ENCODE data around the gene PRRT1.

DNA sequence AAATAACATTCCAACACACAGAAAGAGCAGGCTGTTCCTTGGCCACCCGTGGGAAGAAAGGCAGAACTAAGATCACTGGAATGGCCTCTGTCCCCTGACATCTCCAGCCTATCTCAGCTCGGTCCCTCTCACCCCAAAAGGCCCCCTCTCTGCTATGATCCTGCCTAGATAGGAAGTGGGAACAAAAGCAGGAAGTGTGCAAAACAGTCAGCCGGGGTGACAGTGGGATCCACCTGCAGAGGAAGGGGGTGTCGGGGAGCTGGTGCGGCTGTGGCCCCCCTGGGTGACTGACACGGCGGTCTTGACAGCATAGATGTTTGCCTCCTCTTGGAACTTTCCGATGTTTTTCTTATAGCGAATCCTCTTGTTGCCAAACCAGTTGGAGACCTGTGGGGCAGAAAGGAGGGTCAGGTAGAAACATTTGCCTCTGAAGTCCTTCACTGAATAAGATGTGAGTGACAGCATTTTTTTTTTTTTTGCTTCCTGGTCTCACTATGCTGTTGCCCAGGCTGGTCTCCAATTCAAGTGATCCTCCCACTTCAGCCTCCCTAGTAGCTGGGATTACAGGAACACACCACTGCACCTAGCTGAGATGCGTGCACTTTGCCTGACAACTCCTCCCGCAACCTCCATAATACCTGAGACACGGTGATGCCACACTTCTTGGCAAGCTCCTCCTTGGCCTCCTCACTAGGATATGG lies 35.4 kb upstream of the PRRT1 start:
- no peak for TF ChIP-seq POLR2A (IDR thresholded peaks at IDR 0.05; ENCODE audit: low read depth, low read length)
- TF ChIP-seq POLR2AphosphoS5 (IDR thresholded peaks at IDR 0.05; ENCODE audit: low read depth, low read length) = no peak

All from GM12892 (cell line).